K562 (cell line): ENCODE data around the gene ROBO2. TPM values are rescaled to one million over a fixed set of nuclear protein-coding genes. Genes with fewer than 3 reads are reported as not detected.

Source experiments
- ATAC-seq: fragments of 200-7000 bp; cut with Tn5 transposase; 3 replicates; pipeline ENCODE4 v1.9.1; 2020; ENCODE audit warnings: moderate library complexity
- BruUV-seq: library from RNA; stranded (reverse); fragments of 400-500 nt; replicated peaks from 2 replicates; lab custom pipeline; 2021; lab: Mats Ljungman, UMichigan
- CTCF ChIA-PET: fragments of 300-600 bp; formaldehyde crosslinking; extraction: SDS; loops from one replicate; lab custom pipeline; 2021; ENCODE audit warnings: low intra/inter-chr PET ratio; lab: Yijun Ruan, JAX
- POLR2A ChIA-PET: fragments of 300-600, 350-650 bp; sonication (Branson Sonifier 250); formaldehyde crosslinking; extraction: SDS; loops from one replicate; lab custom pipeline; 2021; ENCODE audit warnings: antibody characterized with exemption, inconsistent platforms; lab: Yijun Ruan, JAX
- DNase-seq, 4 experiments: peaks; one replicate each; pipeline versions ENCODE4 v3.0.0 to v3.0.0-alpha.2; 2011 to 2018; ENCODE audit warnings: low spot score in 3 of 4, mixed read lengths in 3 of 4; ENCODE audit errors: extremely low read depth in 1 of 4
- FAIRE-seq: peaks from 2 replicates; lab custom pipeline; 2011; peaks lifted over from hg19 to GRCh38; lab: Jason Lieb, UNC
- H2AFZ ChIP-seq: 2 replicates; pipeline ENCODE4 v1.6.0; 2011; ENCODE audit warnings: low read depth, low read length, control low read depth, inconsistent platforms
- H3K27ac ChIP-seq: fragments of 200-600 bp; 3 replicates; pipeline ENCODE4 v1.8.0; 2011; ENCODE audit warnings: low read depth, mild to moderate bottlenecking, control low read depth, inconsistent platforms, low read length, moderate library complexity, mixed read lengths; ENCODE audit errors: extremely low read depth
- H3K27me3 ChIP-seq, 2 experiments: fragments of 300-600 bp in 1 of 2; 2 replicates in 1 of 2; 3 replicates in 1 of 2; pipeline versions ENCODE4 v1.6.0 to v1.8.0; 2011; ENCODE audit warnings: inconsistent platforms in 2 of 2, low read length in 2 of 2, mild to moderate bottlenecking in 1 of 2, mixed read lengths in 1 of 2, moderate library complexity in 1 of 2; ENCODE audit not compliant: control insufficient read depth in 2 of 2, insufficient read depth in 2 of 2
- H3K36me3 ChIP-seq: fragments of 300-600 bp; 3 replicates; pipeline ENCODE4 v1.8.0; 2011; ENCODE audit warnings: mild to moderate bottlenecking, low read length, inconsistent platforms; ENCODE audit not compliant: control insufficient read depth, insufficient read depth
- H3K4me1 ChIP-seq, 2 experiments: fragments of 200-600 bp in 1 of 2; replicated peaks in 1 of 2; 2 replicates in 1 of 2; 3 replicates in 1 of 2; pipeline versions ENCODE4 v1.5.1 to v1.8.0; 2011; ENCODE audit warnings: inconsistent platforms in 2 of 2, low read length in 2 of 2, mild to moderate bottlenecking in 1 of 2, mixed read lengths in 1 of 2, moderate library complexity in 1 of 2; ENCODE audit not compliant: control insufficient read depth in 2 of 2, insufficient read depth in 2 of 2
- H3K4me2 ChIP-seq: 2 replicates; pipeline ENCODE4 v1.6.1; 2011; ENCODE audit warnings: low read length, control low read depth, inconsistent platforms, mixed read lengths; ENCODE audit not compliant: insufficient read depth
- H3K4me3 ChIP-seq: fragments of 200-600 bp; sonication (generic), shearing (Covaris generic); 2 replicates; pipeline ENCODE4 v1.5.1; 2016; ENCODE audit warnings: control low read depth, inconsistent platforms
- H3K79me2 ChIP-seq: fragments of 200-600 bp; 3 replicates; pipeline ENCODE4 v1.8.0; 2011; ENCODE audit warnings: low read length, inconsistent platforms; ENCODE audit not compliant: control insufficient read depth, insufficient read depth
- H3K9ac ChIP-seq, 2 experiments: 2 replicates each; pipeline versions ENCODE4 v1.6.0 to v1.6.1; 2011; ENCODE audit warnings: low read depth in 2 of 2, low read length in 2 of 2, control low read depth in 1 of 2, inconsistent platforms in 1 of 2, mild to moderate bottlenecking in 1 of 2, mixed read lengths in 1 of 2; ENCODE audit not compliant: insufficient read depth in 1 of 2
- H3K9me1 ChIP-seq: one replicate; pipeline ENCODE4 v1.6.0; 2011; ENCODE audit warnings: inconsistent platforms, mild to moderate bottlenecking, low read length, moderate library complexity; ENCODE audit not compliant: control insufficient read depth, insufficient read depth
- H3K9me3 ChIP-seq: replicated peaks from 2 replicates; pipeline ENCODE4 v1.5.1; 2011; ENCODE audit warnings: low read depth, low read length, inconsistent platforms; ENCODE audit not compliant: control insufficient read depth, insufficient read depth
- H4K20me1 ChIP-seq: replicated peaks from 2 replicates; pipeline ENCODE4 v1.6.1; 2011; ENCODE audit warnings: low read length, inconsistent platforms, mixed read lengths; ENCODE audit not compliant: control insufficient read depth, insufficient read depth
- FOS ChIP-seq: IDR thresholded peaks from 3 replicates; pipeline ENCODE4 v1.6.1; 2011; ENCODE audit not compliant: insufficient read length; ENCODE audit errors: extremely low read depth
- NFIC ChIP-seq: fragments of 450-650 bp; IDR thresholded peaks from 2 replicates; pipeline ENCODE4 v1.6.1; 2017; ENCODE audit warnings: mild to moderate bottlenecking, inconsistent platforms
- POLR3G ChIP-seq: IDR thresholded peaks from 2 replicates; pipeline ENCODE4 v1.6.1; 2011; ENCODE audit not compliant: insufficient read length, insufficient replicate concordance; ENCODE audit errors: extremely low read depth
- XRCC3 ChIP-seq: fragments of 450-650 bp; IDR thresholded peaks from 2 replicates; pipeline ENCODE4 v1.6.1; 2017; ENCODE audit warnings: mild to moderate bottlenecking, moderate library complexity
- ZNF717 ChIP-seq: fragments of 250-450 bp; sonication (Bioruptor Pico); IDR thresholded peaks from 2 replicates; pipeline ENCODE4 v1.5.0; 2021
- WGBS: fragments of 100-300 bp; shearing (Covaris generic); methylation state at CpG from one replicate; pipeline ENCODE4 v1.1.6; 2016; ENCODE audit warnings: low coverage, mixed read lengths; ENCODE audit not compliant: insufficient coverage; ENCODE audit errors: missing lambda C conversion rate; 5-methylcytosine and 5-hydroxymethylcytosine counted together
- in situ Hi-C: fragments of 300-500 bp; cut with MboI; formaldehyde crosslinking; loops from 4 replicates; pipeline ENCODE4 v1.15.0; 2018; ENCODE audit warnings: inconsistent platforms, mixed read lengths
- intact Hi-C: fragments of 100-400 bp; cut with micrococcal nuclease; formaldehyde crosslinking; loops from 2 replicates; pipeline ENCODE4 v1.14.2; 2022
- polyA plus RNA-seq, 8 experiments: library from polyadenylated mRNA; depleted of rRNA in 4 of 8; stranded (reverse) in 5 of 8; unstranded in 3 of 8; fragments of >200 nt; fragmentation: Nextera tagmentation in 2 of 8; fragmentation: Illumina TruSeq in 1 of 8; extraction: Ambion mirVana in 2 of 8; extraction: Trizol in 1 of 8; gene quantifications; 2 replicates each; pipeline versions ENCODE4 v1.2.1 to v1.2.3, GENCODE V29; 2011 to 2014; ENCODE audit warnings: inconsistent platforms in 1 of 8, missing spikeins in 1 of 8
- total RNA-seq, 7 experiments: library from RNA; depleted of rRNA in 6 of 7; stranded (reverse); fragments of >200 nt in 6 of 7; fragmentation: Illumina TruSeq in 2 of 7; extraction: Trizol in 2 of 7; gene quantifications; 2 replicates each; pipeline versions ENCODE4 v1.2.1 to v1.2.3, GENCODE V29; 2011 to 2021; ENCODE audit warnings: low replicate concordance in 1 of 7
- TF ChIP-seq, protein P1 (sequence below): sonication (generic); formaldehyde crosslinking; IDR thresholded peaks from 2 replicates; pipeline ENCODE4 v1.8.1; 2023; ENCODE audit warnings: mild to moderate bottlenecking, missing genetic modification reagents
- TF ChIP-seq, protein P2 (sequence below): sonication (generic); formaldehyde crosslinking; IDR thresholded peaks from 2 replicates; pipeline ENCODE4 v1.8.0; 2022; ENCODE audit warnings: missing genetic modification reagents, mild to moderate bottlenecking, moderate library complexity, borderline replicate concordance
- TF ChIP-seq, protein P3 (sequence below): fragments of 450-650 bp; IDR thresholded peaks from 2 replicates; pipeline ENCODE4 v1.6.1; 2016; ENCODE audit warnings: missing biosample characterization, missing genetic modification characterization
- TF ChIP-seq, protein P4 (sequence below): fragments of 450-650 bp; IDR thresholded peaks from one replicate; pipeline ENCODE4 v1.6.1; 2018; ENCODE audit warnings: mild to moderate bottlenecking, moderate library complexity; ENCODE audit not compliant: partially characterized antibody
- TF ChIP-seq, protein P5 (sequence below): fragments of 250-450 bp; sonication (Bioruptor Pico); IDR thresholded peaks from 2 replicates; pipeline ENCODE4 v1.5.0; 2021
- TF ChIP-seq, protein P6 (sequence below): fragments of 250-450 bp; sonication (Bioruptor Pico); IDR thresholded peaks from 2 replicates; pipeline ENCODE4 v1.8.0; 2022; ENCODE audit warnings: inconsistent platforms

Gene ROBO2
- total and polyA plus RNA-seq, 9 of the 15 experiments (the other 6 are each of a cell fraction or from before 2014, with no cell fraction given) = 0.84 to 3.0 (median 1.7) TPM

DNA sequence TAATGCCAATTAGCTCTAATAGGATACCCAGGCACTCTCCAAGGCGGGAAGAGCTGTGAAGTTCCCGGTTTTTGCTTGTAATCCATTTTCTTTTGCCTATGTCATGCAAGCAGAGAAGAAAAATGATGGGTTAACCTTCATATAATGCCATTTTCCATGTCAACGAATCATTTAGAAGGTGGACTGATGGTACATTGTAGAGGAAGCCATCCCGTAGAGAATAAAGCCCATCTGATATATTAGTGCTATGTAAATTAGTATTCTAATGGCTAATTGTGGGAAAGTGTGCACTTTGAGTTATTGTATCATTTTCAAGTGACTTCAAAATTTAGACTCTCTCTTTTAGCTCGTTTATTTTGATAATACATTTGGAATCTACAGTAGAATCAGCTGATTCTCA, 509.1 kb downstream of the ROBO2 start:
- H3K27ac ChIP-seq = no peak overlapping the region
- no peak overlapping the region for H2AFZ ChIP-seq
- intact Hi-C loops = no loop called here
- no peak for ATAC-seq
- H4K20me1 ChIP-seq = no peaks in the 10 kb centered on the region
- 5% methylated on average over 5 of the region's 5 CpGs for WGBS
- no peak overlapping the region for H3K4me3 ChIP-seq
- no peak for FAIRE-seq
- no peak for DNase-seq
- H3K9me3 ChIP-seq = no peaks in the 10 kb centered on the region
- H3K9me1 ChIP-seq = no peaks in the 10 kb centered on the region
- no peaks in the 10 kb centered on the region for H3K79me2 ChIP-seq
- CTCF ChIA-PET = no interaction called here
- no peak overlapping the region for H3K9ac ChIP-seq
- H3K4me2 ChIP-seq = no peak overlapping the region
- POLR2A ChIA-PET = no interaction called here
- no TSS peak for BruUV-seq
- H3K36me3 ChIP-seq = no peaks in the 10 kb centered on the region
- TF ChIP-seq NFIC = no peak
- TF ChIP-seq, protein P1, sequence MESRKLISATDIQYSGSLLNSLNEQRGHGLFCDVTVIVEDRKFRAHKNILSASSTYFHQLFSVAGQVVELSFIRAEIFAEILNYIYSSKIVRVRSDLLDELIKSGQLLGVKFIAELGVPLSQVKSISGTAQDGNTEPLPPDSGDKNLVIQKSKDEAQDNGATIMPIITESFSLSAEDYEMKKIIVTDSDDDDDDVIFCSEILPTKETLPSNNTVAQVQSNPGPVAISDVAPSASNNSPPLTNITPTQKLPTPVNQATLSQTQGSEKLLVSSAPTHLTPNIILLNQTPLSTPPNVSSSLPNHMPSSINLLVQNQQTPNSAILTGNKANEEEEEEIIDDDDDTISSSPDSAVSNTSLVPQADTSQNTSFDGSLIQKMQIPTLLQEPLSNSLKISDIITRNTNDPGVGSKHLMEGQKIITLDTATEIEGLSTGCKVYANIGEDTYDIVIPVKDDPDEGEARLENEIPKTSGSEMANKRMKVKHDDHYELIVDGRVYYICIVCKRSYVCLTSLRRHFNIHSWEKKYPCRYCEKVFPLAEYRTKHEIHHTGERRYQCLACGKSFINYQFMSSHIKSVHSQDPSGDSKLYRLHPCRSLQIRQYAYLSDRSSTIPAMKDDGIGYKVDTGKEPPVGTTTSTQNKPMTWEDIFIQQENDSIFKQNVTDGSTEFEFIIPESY = no peak
- TF ChIP-seq, protein P2, sequence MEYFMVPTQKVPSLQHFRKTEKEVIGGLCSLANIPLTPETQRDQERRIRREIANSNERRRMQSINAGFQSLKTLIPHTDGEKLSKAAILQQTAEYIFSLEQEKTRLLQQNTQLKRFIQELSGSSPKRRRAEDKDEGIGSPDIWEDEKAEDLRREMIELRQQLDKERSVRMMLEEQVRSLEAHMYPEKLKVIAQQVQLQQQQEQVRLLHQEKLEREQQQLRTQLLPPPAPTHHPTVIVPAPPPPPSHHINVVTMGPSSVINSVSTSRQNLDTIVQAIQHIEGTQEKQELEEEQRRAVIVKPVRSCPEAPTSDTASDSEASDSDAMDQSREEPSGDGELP (CRISPR knock-in tag) = no peak
- no peak for TF ChIP-seq XRCC3
- TF ChIP-seq, protein P3, sequence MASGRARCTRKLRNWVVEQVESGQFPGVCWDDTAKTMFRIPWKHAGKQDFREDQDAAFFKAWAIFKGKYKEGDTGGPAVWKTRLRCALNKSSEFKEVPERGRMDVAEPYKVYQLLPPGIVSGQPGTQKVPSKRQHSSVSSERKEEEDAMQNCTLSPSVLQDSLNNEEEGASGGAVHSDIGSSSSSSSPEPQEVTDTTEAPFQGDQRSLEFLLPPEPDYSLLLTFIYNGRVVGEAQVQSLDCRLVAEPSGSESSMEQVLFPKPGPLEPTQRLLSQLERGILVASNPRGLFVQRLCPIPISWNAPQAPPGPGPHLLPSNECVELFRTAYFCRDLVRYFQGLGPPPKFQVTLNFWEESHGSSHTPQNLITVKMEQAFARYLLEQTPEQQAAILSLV (tag) = no peak
- TF ChIP-seq, protein P4, sequence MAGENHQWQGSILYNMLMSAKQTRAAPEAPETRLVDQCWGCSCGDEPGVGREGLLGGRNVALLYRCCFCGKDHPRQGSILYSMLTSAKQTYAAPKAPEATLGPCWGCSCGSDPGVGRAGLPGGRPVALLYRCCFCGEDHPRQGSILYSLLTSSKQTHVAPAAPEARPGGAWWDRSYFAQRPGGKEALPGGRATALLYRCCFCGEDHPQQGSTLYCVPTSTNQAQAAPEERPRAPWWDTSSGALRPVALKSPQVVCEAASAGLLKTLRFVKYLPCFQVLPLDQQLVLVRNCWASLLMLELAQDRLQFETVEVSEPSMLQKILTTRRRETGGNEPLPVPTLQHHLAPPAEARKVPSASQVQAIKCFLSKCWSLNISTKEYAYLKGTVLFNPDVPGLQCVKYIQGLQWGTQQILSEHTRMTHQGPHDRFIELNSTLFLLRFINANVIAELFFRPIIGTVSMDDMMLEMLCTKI = no peak
- TF ChIP-seq, protein P5, sequence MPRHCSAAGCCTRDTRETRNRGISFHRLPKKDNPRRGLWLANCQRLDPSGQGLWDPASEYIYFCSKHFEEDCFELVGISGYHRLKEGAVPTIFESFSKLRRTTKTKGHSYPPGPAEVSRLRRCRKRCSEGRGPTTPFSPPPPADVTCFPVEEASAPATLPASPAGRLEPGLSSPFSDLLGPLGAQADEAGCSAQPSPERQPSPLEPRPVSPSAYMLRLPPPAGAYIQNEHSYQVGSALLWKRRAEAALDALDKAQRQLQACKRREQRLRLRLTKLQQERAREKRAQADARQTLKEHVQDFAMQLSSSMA (CRISPR knock-in tag) = no peak
- TF ChIP-seq ZNF717 (CRISPR knock-in tag) = no peak
- TF ChIP-seq, protein P6, sequence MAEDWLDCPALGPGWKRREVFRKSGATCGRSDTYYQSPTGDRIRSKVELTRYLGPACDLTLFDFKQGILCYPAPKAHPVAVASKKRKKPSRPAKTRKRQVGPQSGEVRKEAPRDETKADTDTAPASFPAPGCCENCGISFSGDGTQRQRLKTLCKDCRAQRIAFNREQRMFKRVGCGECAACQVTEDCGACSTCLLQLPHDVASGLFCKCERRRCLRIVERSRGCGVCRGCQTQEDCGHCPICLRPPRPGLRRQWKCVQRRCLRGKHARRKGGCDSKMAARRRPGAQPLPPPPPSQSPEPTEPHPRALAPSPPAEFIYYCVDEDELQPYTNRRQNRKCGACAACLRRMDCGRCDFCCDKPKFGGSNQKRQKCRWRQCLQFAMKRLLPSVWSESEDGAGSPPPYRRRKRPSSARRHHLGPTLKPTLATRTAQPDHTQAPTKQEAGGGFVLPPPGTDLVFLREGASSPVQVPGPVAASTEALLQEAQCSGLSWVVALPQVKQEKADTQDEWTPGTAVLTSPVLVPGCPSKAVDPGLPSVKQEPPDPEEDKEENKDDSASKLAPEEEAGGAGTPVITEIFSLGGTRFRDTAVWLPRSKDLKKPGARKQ (CRISPR knock-in tag) = no peak
- no peak for TF ChIP-seq POLR3G
- no peak for TF ChIP-seq FOS
- no peaks in the 10 kb centered on the region for H3K27me3 ChIP-seq
- no peaks in the 10 kb centered on the region for H3K4me1 ChIP-seq
- in situ Hi-C loops = no loop called here
